SK-N-SH (cell line): ENCODE data around the gene RGS6. TPM values are rescaled to one million over a fixed set of nuclear protein-coding genes. Genes with fewer than 3 reads are reported as not detected.

Experiments used
- CTCF ChIA-PET: fragments of 300-600, 350-600 bp; formaldehyde crosslinking; extraction: SDS; loops from one replicate; lab custom pipeline; 2021; lab: Yijun Ruan, JAX
- POLR2A ChIA-PET: fragments of 350-600 bp; sonication (Branson Sonifier 250); formaldehyde crosslinking; extraction: SDS; loops from one replicate; lab custom pipeline; 2020; ENCODE audit warnings: antibody characterized with exemption, inconsistent platforms; lab: Yijun Ruan, JAX
- DNase-seq: peaks from one replicate; pipeline ENCODE4 v3.0.0; 2012
- H2AFZ ChIP-seq: fragments of 200-600 bp; sonication (generic); 2 replicates; pipeline ENCODE4 v1.8.1; 2016; ENCODE audit warnings: antibody characterized with exemption, mild to moderate bottlenecking, low read depth
- H3F3A ChIP-seq: fragments of 200-600 bp; sonication (generic); replicated peaks from 2 replicates; pipeline ENCODE3; 2016; ENCODE audit warnings: antibody characterized with exemption, mild to moderate bottlenecking; ENCODE audit not compliant: insufficient read depth
- H3K27ac ChIP-seq, 2 experiments: fragments of 200-500 bp in 1 of 2; fragments of 200-600 bp in 1 of 2; sonication (Bioruptor generic) in 1 of 2; sonication (generic), shearing (Covaris generic) in 1 of 2; 2 replicates each; pipeline versions ENCODE4 v1.5.1 to v1.6.1; 2014 to 2016; ENCODE audit warnings: low read depth in 2 of 2, inconsistent platforms in 1 of 2, low read length in 1 of 2, mild to moderate bottlenecking in 1 of 2, mixed read lengths in 1 of 2
- H3K27me3 ChIP-seq: fragments of 200-600 bp; sonication (generic), shearing (Covaris generic); 2 replicates; pipeline ENCODE4 v1.6.1; 2016; ENCODE audit warnings: mixed run types; ENCODE audit not compliant: insufficient read depth
- H3K36me3 ChIP-seq, 2 experiments: fragments of 200-500 bp in 1 of 2; fragments of 200-600 bp in 1 of 2; sonication (Bioruptor generic) in 1 of 2; sonication (generic) in 1 of 2; replicated peaks in 1 of 2; 2 replicates each; pipeline versions ENCODE3 to v1.5.1; 2014 to 2016; ENCODE audit warnings: low read length in 1 of 2, mild to moderate bottlenecking in 1 of 2; ENCODE audit not compliant: insufficient read depth in 2 of 2, control insufficient read depth in 1 of 2
- H3K4me1 ChIP-seq, 2 experiments: fragments of 200-500 bp in 1 of 2; fragments of 200-600 bp in 1 of 2; sonication (Bioruptor generic) in 1 of 2; sonication (generic), shearing (Covaris generic) in 1 of 2; 2 replicates each; pipeline versions ENCODE4 v1.5.1 to v1.6.1; 2014 to 2016; ENCODE audit warnings: low read depth in 1 of 2, low read length in 1 of 2, mixed run types in 1 of 2; ENCODE audit not compliant: insufficient read depth in 2 of 2, control insufficient read depth in 1 of 2
- H3K4me2 ChIP-seq: fragments of 200-600 bp; sonication (generic), shearing (Covaris generic); 2 replicates; pipeline ENCODE4 v1.6.1; 2017; ENCODE audit warnings: mixed run types
- H3K4me3 ChIP-seq, 2 experiments: fragments of 200-500 bp in 1 of 2; fragments of 200-600 bp in 1 of 2; sonication (Bioruptor generic) in 1 of 2; sonication (generic), shearing (Covaris generic) in 1 of 2; 2 replicates each; pipeline versions ENCODE4 v1.5.1 to v1.8.1; 2014 to 2016; ENCODE audit warnings: low read depth in 2 of 2, inconsistent platforms in 1 of 2, low read length in 1 of 2, mild to moderate bottlenecking in 1 of 2, mixed read lengths in 1 of 2, moderate library complexity in 1 of 2
- H3K79me2 ChIP-seq: fragments of 200-600 bp; sonication (generic); 2 replicates; pipeline ENCODE4 v1.8.1; 2017; ENCODE audit warnings: mild to moderate bottlenecking; ENCODE audit not compliant: insufficient read depth
- H3K9ac ChIP-seq: fragments of 200-600 bp; sonication (generic); 2 replicates; pipeline ENCODE4 v1.6.1; 2017; ENCODE audit warnings: mixed run types
- H3K9me2 ChIP-seq: fragments of 200-600 bp; sonication (generic); 2 replicates; pipeline ENCODE4 v1.6.1; 2017; ENCODE audit warnings: mixed run types
- H3K9me3 ChIP-seq: fragments of 200-600 bp; sonication (generic); 2 replicates; pipeline ENCODE4 v1.6.1; 2017; ENCODE audit warnings: mixed run types, mild to moderate bottlenecking, moderate library complexity
- H4K20me1 ChIP-seq: fragments of 200-600 bp; sonication (generic); 2 replicates; pipeline ENCODE4 v1.6.1; 2017; ENCODE audit warnings: mild to moderate bottlenecking, mixed run types; ENCODE audit not compliant: insufficient read depth
- CTCF ChIP-seq: fragments of 200-600 bp; sonication (generic); IDR thresholded peaks from 2 replicates; pipeline ENCODE4 v1.6.1; 2017; ENCODE audit warnings: antibody characterized with exemption, mild to moderate bottlenecking, moderate library complexity
- ELF1 ChIP-seq: IDR thresholded peaks from 2 replicates; pipeline ENCODE4 v1.4.0; 2012
- EP300 ChIP-seq, 2 experiments: IDR thresholded peaks; 2 replicates each; pipeline versions ENCODE4 v1.4.0 to v1.6.1; 2012; ENCODE audit warnings: borderline replicate concordance in 1 of 2, low read depth in 1 of 2, low read length in 1 of 2
- FOSL2 ChIP-seq: IDR thresholded peaks from 2 replicates; pipeline ENCODE4 v1.4.0; 2012; ENCODE audit warnings: low read depth, mild to moderate bottlenecking, moderate library complexity, borderline replicate concordance
- FOXJ3 ChIP-seq: sonication (generic); formaldehyde crosslinking; IDR thresholded peaks from 2 replicates; pipeline ENCODE4 v1.5.1; 2020; ENCODE audit warnings: mild to moderate bottlenecking, missing genetic modification reagents
- GATA2 ChIP-seq: sonication (generic); formaldehyde crosslinking; IDR thresholded peaks from 2 replicates; pipeline ENCODE4 v1.5.0; 2020; ENCODE audit warnings: mild to moderate bottlenecking, missing genetic modification reagents
- IRF3 ChIP-seq: fragments of 150-350 bp; IDR thresholded peaks from 2 replicates; pipeline ENCODE4 v1.6.1; 2016; ENCODE audit warnings: mild to moderate bottlenecking, low read depth, low read length
- NRF1 ChIP-seq: IDR thresholded peaks from 2 replicates; pipeline ENCODE4 v1.6.1; 2012; ENCODE audit warnings: low read depth, mild to moderate bottlenecking, low read length
- RAD21 ChIP-seq: IDR thresholded peaks from 2 replicates; pipeline ENCODE4 v1.6.1; 2012; ENCODE audit warnings: mild to moderate bottlenecking, low read length
- RCOR1 ChIP-seq: fragments of 150-350 bp; IDR thresholded peaks from 2 replicates; pipeline ENCODE4 v1.6.1; 2017; ENCODE audit warnings: antibody characterized with exemption, low read length
- REST ChIP-seq: IDR thresholded peaks from 2 replicates; pipeline ENCODE4 v1.6.1; 2012; ENCODE audit warnings: mild to moderate bottlenecking, low read depth, low read length, moderate library complexity
- RFX5 ChIP-seq: IDR thresholded peaks from 2 replicates; pipeline ENCODE4 v1.6.1; 2012; ENCODE audit warnings: mild to moderate bottlenecking, improper control_type of control experiment, low read length
- ZBTB33 ChIP-seq: IDR thresholded peaks from 2 replicates; pipeline ENCODE4 v1.4.0; 2012; ENCODE audit warnings: low read depth, borderline replicate concordance
- WGBS: methylation state at CpG from one replicate; pipeline ENCODE4 v1.1.6; 2017; ENCODE audit warnings: low lambda C conversion rate; 5-methylcytosine and 5-hydroxymethylcytosine counted together
- polyA plus RNA-seq, 3 experiments: library from polyadenylated mRNA; depleted of rRNA; stranded (reverse); fragments of >200 nt; gene quantifications; 2 replicates each; pipeline ENCODE4 v1.2.3, GENCODE V29; 2012

RGS6 gene
- polyA plus RNA-seq, 1 of the 3 experiments (the other 2 are of a cell fraction), result not detected

GRCh38 chr14:72479461-72479931 lies 547.3 kb downstream of the RGS6 start:
- Histone ChIP-seq H3K4me1 (peaks cover 0 to 3% of the 10 kb centered on the region in 2 experiments; a peak in 1 of 4 replicates), H3K36me3 (no peaks in the 10 kb centered on the region), H3K9me2 (no peaks in the 10 kb centered on the region), H3K9me3 (no peaks in the 10 kb centered on the region), H3F3A (no peaks in the 10 kb centered on the region), H3K9ac (no peak overlapping the region), H3K27me3 (peaks cover 12% of the 10 kb centered on the region; the same call in 1 of the 2 replicates), H2AFZ (no peak overlapping the region), H4K20me1 (no peaks in the 10 kb centered on the region), H3K79me2 (no peaks in the 10 kb centered on the region), H3K4me2 (no peak overlapping the region), H3K4me3 (no peak overlapping the region), H3K27ac (no peak overlapping the region)
- DNase-seq, result no peak
- ChIA-PET CTCF (interaction anchor here (1.5 kb wide), 1 partner anchor 17 kb away, joined by 3 read pairs; no protein-coding TSS in a partner anchor), POLR2A (no interaction called here)
- WGBS, result 16% methylated on average over 3 of the region's 3 CpGs
- TF ChIP-seq CTCF (no peak), ELF1 (no peak), FOSL2 (no peak), ZBTB33 (no peak), REST (no peak), EP300 (IDR thresholded peaks at IDR 0.05; ENCODE audit: borderline replicate concordance in 1 of 2, low read depth in 1 of 2, low read length in 1 of 2) (no peak), GATA2 (CRISPR knock-in tag) (no peak), RFX5 (no peak), FOXJ3 (no peak), RCOR1 (no peak), IRF3 (no peak), NRF1 (no peak), RAD21 (no peak)
